HL-60/S4 treated with retinoic acid at 250 ng/mL for 4 days and 3 days (cell line): ENCODE data around the gene ITPKB.
"Not testable (repeated sequence)": the region's sequence is repeated elsewhere in the genome, so short reads cannot be mapped to it uniquely, and the experiment has no call there.

Source experiments
- in situ Hi-C: fragments of 300-500 bp; cut with MboI; formaldehyde crosslinking; loops from 2 replicates; pipeline ENCODE4 v1.7.0; 2022; ENCODE audit warnings: low sequenced_read_pairs

The ITPKB gene

GRCh38 chr1:226629896-226630550 lies 109.1 kb downstream of the ITPKB start:
- in situ Hi-C loops, result loop anchor here (10.0 kb wide), 1 partner anchor 195 kb away; no protein-coding TSS in a partner anchor

- in situ Hi-C loops, result no loop called here
Measured at GRCh38 chr1:226629210-226629895, 109.7 kb downstream of the ITPKB start.

GRCh38 chr1:226628612-226629155 lies 110.4 kb downstream of the ITPKB start:
- in situ Hi-C loops, result no loop called here

- in situ Hi-C loops, result no loop called here
Measured at GRCh38 chr1:226627924-226628611, 111.0 kb downstream of the ITPKB start.

GRCh38 chr1:226627050-226627755 lies 111.9 kb downstream of the ITPKB start:
- in situ Hi-C loops, result no loop called here

GRCh38 chr1:226626577-226626956 lies 112.5 kb downstream of the ITPKB start:
- in situ Hi-C loops, result no loop called here

- in situ Hi-C loops, result no loop called here
Measured at GRCh38 chr1:226625832-226626576, 113.1 kb downstream of the ITPKB start.

- in situ Hi-C loops, result no loop called here
Measured at GRCh38 chr1:226625326-226625725, 113.8 kb downstream of the ITPKB start.

GRCh38 chr1:226624526-226624925 lies 114.6 kb downstream of the ITPKB start:
- in situ Hi-C loops, result no loop called here

GRCh38 chr1:226622012-226622411 lies 117.1 kb downstream of the ITPKB start:
- in situ Hi-C loops, result no loop called here

- in situ Hi-C loops, result no loop called here
Measured at GRCh38 chr1:226619031-226619430, 120.1 kb downstream of the ITPKB start.

GRCh38 chr1:226618380-226618779 lies 120.7 kb downstream of the ITPKB start:
- in situ Hi-C loops, result no loop called here

GRCh38 chr1:226617719-226618118 lies 121.4 kb downstream of the ITPKB start:
- in situ Hi-C loops, result not testable (repeated sequence)

- in situ Hi-C loops, result no loop called here
Measured at GRCh38 chr1:226617109-226617508, 122.0 kb downstream of the ITPKB start.

- in situ Hi-C loops, result no loop called here
Measured at GRCh38 chr1:226616636-226617035, 122.4 kb downstream of the ITPKB start.

GRCh38 chr1:226615876-226616275 lies 123.2 kb downstream of the ITPKB start:
- in situ Hi-C loops, result no loop called here

- in situ Hi-C loops, result not testable (repeated sequence)
Measured at GRCh38 chr1:226611980-226612379, 127.1 kb downstream of the ITPKB start.

- in situ Hi-C loops, result no loop called here
Measured at GRCh38 chr1:226611301-226611700, 127.8 kb downstream of the ITPKB start.

- in situ Hi-C loops, result no loop called here
Measured at GRCh38 chr1:226610671-226611070, 128.4 kb downstream of the ITPKB start.

GRCh38 chr1:226609836-226610455 lies 129.1 kb downstream of the ITPKB start:
- in situ Hi-C loops, result no loop called here
